GM23248 (cell line): ENCODE results near the gene PIP4K2C. TPM values are rescaled to one million over a fixed set of nuclear protein-coding genes. Genes with fewer than 3 reads are reported as not detected.

Source experiments
- DNase-seq: peaks from one replicate; pipeline ENCODE4 v3.0.0-alpha.2; 2015
- H2AFZ ChIP-seq: fragments of 200-600 bp; sonication (generic); 2 replicates; pipeline ENCODE4 v1.6.1; 2016; ENCODE audit warnings: antibody characterized with exemption
- H3F3A ChIP-seq: fragments of 200-600 bp; sonication (generic); 2 replicates; pipeline ENCODE4 v1.6.1; 2016; ENCODE audit warnings: mild to moderate bottlenecking, antibody characterized with exemption, mixed run types; ENCODE audit not compliant: insufficient read depth
- H3K27ac ChIP-seq: fragments of 200-600 bp; sonication (generic); 2 replicates; pipeline ENCODE4 v1.5.1; 2016; ENCODE audit warnings: mild to moderate bottlenecking
- H3K27me3 ChIP-seq: fragments of 200-600 bp; sonication (generic); replicated peaks from 2 replicates; pipeline ENCODE4 v1.6.1; 2016; ENCODE audit warnings: mild to moderate bottlenecking; ENCODE audit not compliant: insufficient read depth
- H3K36me3 ChIP-seq: fragments of 200-600 bp; sonication (generic); 2 replicates; pipeline ENCODE4 v1.6.1; 2016; ENCODE audit warnings: low read depth, mild to moderate bottlenecking
- H3K4me1 ChIP-seq: fragments of 200-600 bp; sonication (generic); 2 replicates; pipeline ENCODE4 v1.6.1; 2016; ENCODE audit warnings: mild to moderate bottlenecking; ENCODE audit not compliant: insufficient read depth
- H3K4me2 ChIP-seq: fragments of 200-600 bp; sonication (generic); one replicate; pipeline ENCODE4 v1.6.1; 2016; ENCODE audit warnings: mild to moderate bottlenecking; ENCODE audit not compliant: unreplicated experiment
- H3K4me3 ChIP-seq: fragments of 200-600 bp; sonication (generic); 2 replicates; pipeline ENCODE4 v1.5.1; 2016; ENCODE audit warnings: mild to moderate bottlenecking
- H3K79me2 ChIP-seq: fragments of 200-600 bp; sonication (generic); 2 replicates; pipeline ENCODE4 v1.6.1; 2016; ENCODE audit warnings: mild to moderate bottlenecking; ENCODE audit not compliant: insufficient read depth
- H3K9ac ChIP-seq: fragments of 200-600 bp; sonication (generic); 2 replicates; pipeline ENCODE4 v1.6.1; 2016; ENCODE audit warnings: mild to moderate bottlenecking
- H3K9me2 ChIP-seq: fragments of 200-600 bp; sonication (generic); 2 replicates; pipeline ENCODE4 v1.6.1; 2016; ENCODE audit warnings: mixed run types, mild to moderate bottlenecking, moderate library complexity; ENCODE audit not compliant: insufficient read depth
- H3K9me3 ChIP-seq: fragments of 200-600 bp; sonication (generic); one replicate; pipeline ENCODE4 v1.6.1; 2017; ENCODE audit warnings: low read depth
- H4K20me1 ChIP-seq: fragments of 200-600 bp; sonication (generic); 2 replicates; pipeline ENCODE4 v1.6.0; 2016; ENCODE audit not compliant: insufficient read depth
- EZH2 ChIP-seq: fragments of 200-600 bp; sonication (generic); IDR thresholded peaks from 2 replicates; pipeline ENCODE4 v1.6.1; 2018; ENCODE audit warnings: antibody characterized with exemption, mild to moderate bottlenecking; ENCODE audit not compliant: insufficient read depth, poor library complexity, severe bottlenecking
- EZH2phosphoT487 ChIP-seq: fragments of 200-600 bp; sonication (generic); IDR thresholded peaks from 2 replicates; pipeline ENCODE4 v1.6.1; 2018; ENCODE audit warnings: antibody characterized with exemption, moderate library complexity, mild to moderate bottlenecking, low read depth; ENCODE audit not compliant: insufficient read depth
- WGBS, 2 experiments: methylation state at CpG; one replicate each; pipeline ENCODE4 v1.1.6; 2015 to 2017; ENCODE audit warnings: low lambda C conversion rate in 2 of 2, low coverage in 1 of 2; ENCODE audit errors: missing lambda C conversion rate in 2 of 2; 5-methylcytosine and 5-hydroxymethylcytosine counted together
- in situ Hi-C: fragments of 300-500 bp; cut with MboI; formaldehyde crosslinking; loops from 2 replicates; pipeline ENCODE4 v1.15.0; 2020
- polyA plus RNA-seq: library from polyadenylated mRNA; unstranded; fragments of >200 nt; fragmentation: Nextera tagmentation; extraction: Ambion mirVana; gene quantifications from 2 replicates; pipeline ENCODE4 v1.2.1, GENCODE V29; 2016
- total RNA-seq: library from RNA; depleted of rRNA; stranded (reverse); fragments of >200 nt; shearing (Covaris generic); gene quantifications from 2 replicates; pipeline ENCODE4 v1.2.3, GENCODE V29; 2014

PIP4K2C gene
- total and polyA plus RNA-seq, 2 experiments from 2014 or later = 22.5 to 27.3 TPM

DNA sequence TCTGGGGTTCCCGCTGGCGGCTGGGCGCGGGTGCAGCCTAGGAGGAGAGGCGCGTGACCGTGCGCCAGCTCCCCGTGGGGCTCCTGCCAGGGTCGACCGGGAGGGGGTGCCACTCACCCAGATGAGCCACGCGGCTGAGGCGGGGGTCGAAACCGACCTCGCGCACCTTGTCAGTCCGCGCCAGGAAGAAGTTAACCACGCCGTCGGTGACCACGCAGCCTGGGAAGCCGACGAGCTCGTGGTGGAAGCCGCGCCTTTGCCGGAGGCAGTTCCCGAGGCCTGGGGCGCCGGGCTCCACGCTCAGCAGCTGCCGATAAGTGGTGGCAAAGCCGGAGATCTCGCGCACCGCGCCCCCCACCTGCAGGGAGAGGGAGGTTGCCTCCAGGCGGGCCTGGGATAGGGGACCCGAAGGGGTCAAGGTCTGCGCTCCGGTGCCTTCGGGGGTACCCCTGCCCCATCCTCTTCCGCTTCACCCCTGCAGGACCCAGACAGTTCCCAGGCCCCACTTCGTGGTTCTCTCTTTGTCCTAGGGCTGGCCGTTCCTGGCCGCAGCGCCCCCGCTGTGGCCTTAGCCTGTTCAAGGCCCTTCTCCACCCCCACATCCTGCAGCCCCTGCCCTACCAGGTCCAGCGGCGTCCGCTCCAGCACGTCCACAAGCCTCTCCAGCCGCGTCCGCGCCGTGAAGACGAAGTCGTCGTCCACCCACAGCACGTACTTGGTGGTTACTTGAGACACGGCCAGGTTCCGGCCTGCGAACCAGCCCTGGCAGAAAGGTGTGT lies 36.7 kb downstream of the PIP4K2C start:
- in situ Hi-C loops = no loop called here
- no peaks in the 10 kb centered on the region for H3K79me2 ChIP-seq
- no peaks in the 10 kb centered on the region for H3K4me1 ChIP-seq
- H2AFZ ChIP-seq = no peak overlapping the region
- no peak for DNase-seq
- H3K9me3 ChIP-seq = no peaks in the 10 kb centered on the region
- TF ChIP-seq EZH2 = no peak
- no peaks in the 10 kb centered on the region for H3F3A ChIP-seq
- H3K9ac ChIP-seq = no peak overlapping the region
- WGBS, 2 experiments = 85 to 88% methylated on average over 58 to 67 of the region's 67 CpGs
- H3K4me3 ChIP-seq = no peak overlapping the region
- H3K36me3 ChIP-seq = no peaks in the 10 kb centered on the region
- H3K9me2 ChIP-seq = no peaks in the 10 kb centered on the region
- no peak overlapping the region for H3K27ac ChIP-seq
- H3K27me3 ChIP-seq = no peaks in the 10 kb centered on the region
- no peaks in the 10 kb centered on the region for H4K20me1 ChIP-seq
- H3K4me2 ChIP-seq = no peak overlapping the region

DNA sequence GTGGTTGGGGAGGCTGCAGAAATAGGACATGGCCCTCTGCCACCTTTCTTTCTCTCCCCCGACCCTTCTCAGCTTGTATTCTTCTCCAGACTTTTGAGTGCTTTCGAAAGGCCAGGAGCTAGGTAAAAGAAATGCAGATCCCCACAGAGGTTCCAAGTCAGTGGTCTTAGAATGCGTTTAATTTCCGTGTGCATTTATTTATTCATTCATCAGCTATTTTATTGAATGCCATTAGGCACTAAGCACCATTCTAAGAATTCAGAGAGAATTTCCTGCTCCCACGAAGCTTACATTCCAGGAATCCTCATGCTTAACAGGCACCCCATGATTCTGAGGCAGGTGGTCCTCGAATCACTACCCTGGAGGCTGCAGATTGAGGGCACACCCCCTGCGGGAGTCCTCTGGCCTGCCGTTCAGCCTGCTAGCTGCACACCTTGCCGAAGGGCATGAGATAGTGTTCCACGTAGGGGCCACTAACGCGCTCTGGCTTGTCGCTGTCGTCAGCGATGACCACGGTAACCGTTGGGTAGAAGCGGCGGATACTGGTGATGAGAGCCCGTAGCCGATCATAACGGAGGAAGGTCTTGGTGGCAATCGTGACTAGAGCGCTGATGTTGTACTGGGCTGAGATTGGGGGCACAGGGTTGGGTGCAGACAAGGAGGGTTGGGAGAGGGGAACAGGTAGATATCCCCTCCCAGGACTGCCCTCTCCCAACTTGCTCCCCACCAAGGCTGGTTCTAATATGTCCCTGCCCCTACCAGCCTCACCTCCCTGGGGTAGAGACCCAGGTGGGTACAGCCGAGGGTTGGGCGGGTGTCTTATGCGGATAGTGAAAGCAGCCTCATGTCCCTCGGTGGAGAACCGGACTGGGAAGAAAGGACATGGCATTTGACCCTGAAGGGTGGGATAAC lies 37.5 kb downstream of the PIP4K2C start:
- Histone ChIP-seq H3K27ac (no peak overlapping the region), H3K9ac (no peak overlapping the region), H3K4me1 (peaks cover 5% of the 10 kb centered on the region), H3K79me2 (no peaks in the 10 kb centered on the region), H3F3A (no peaks in the 10 kb centered on the region), H3K36me3 (no peaks in the 10 kb centered on the region), H3K9me3 (no peaks in the 10 kb centered on the region), H3K4me2 (no peak overlapping the region), H3K4me3 (no peak overlapping the region), H3K27me3 (no peaks in the 10 kb centered on the region), H4K20me1 (no peaks in the 10 kb centered on the region), H3K9me2 (no peaks in the 10 kb centered on the region), H2AFZ (no peak overlapping the region)
- in situ Hi-C loops = no loop called here
- no peak for TF ChIP-seq EZH2phosphoT487
- TF ChIP-seq EZH2 = no peak
- no peak for DNase-seq
- 93 to 94% methylated on average over 28 to 29 of the region's 29 CpGs for whole genome bisulfite sequencing, 2 experiments

DNA sequence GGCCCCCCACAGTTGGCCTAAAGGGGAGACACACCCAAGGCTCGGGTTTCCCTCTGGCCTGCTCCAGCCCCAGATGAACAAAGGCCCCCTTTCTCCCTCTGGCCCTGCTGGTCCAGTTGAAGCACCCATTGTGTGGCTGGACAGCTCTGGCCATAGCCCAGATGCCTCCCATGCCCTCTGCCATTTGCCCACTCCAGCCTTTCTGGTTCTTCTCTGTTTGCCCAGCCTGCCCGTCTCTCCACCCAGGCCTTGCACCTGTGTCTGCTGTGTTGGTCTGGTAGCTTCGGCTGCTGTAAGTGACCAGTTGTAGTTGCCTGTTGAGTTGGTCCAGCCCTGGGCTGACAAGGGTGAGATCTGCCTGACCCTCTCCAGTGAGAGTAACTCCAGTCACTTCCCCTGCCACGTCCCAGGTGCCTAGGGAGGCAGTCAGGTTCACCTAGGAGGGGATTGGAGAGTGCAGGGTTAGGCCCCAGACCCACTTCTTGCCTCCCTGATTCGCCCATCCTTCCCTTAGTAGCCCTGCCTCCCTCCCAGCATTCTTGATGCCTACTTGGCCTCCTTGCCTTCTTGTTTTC lies 39.0 kb downstream of the PIP4K2C start:
- H3K27me3 ChIP-seq = no peaks in the 10 kb centered on the region

DNA sequence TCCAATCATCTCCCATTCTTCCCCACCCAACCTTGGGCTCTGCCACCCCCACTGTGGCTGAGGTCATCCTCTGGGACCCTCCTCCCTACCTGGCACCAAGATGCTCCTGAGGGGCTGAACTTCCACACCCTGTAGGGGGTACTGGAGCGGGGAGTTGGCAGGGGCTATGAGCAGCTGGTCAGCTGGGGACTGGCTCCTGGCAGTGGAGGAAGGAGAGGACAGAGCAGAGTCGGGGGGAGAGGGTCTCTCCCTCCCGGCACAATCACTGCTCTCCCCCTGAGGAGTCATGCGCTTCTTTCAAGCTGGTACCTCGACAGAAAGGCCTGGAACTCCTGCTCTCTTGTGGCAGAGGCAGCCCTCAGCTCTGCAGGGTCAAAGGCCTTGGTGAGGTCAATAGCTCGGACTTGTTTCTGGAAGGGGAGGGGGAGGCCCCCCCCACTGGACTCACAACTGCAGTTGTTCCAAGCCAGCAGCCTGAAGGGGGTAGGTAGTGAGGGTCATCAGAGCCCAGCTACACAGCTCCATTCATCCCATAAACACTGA lies 40.0 kb downstream of the PIP4K2C start:
- Histone ChIP-seq H2AFZ (no peak overlapping the region), H3K36me3 (no peaks in the 10 kb centered on the region), H3K4me3 (no peak overlapping the region), H3K4me2 (no peak overlapping the region), H3F3A (no peaks in the 10 kb centered on the region), H3K27me3 (no peaks in the 10 kb centered on the region), H3K9ac (no peak overlapping the region), H4K20me1 (no peaks in the 10 kb centered on the region), H3K9me2 (no peaks in the 10 kb centered on the region), H3K4me1 (peaks cover 6% of the 10 kb centered on the region), H3K9me3 (no peaks in the 10 kb centered on the region), H3K27ac (no peak overlapping the region), H3K79me2 (no peaks in the 10 kb centered on the region)
- no peak for DNase-seq
- WGBS, 2 experiments = 80 to 82% methylated on average over 6 of the region's 6 CpGs
- TF ChIP-seq EZH2 (no peak), EZH2phosphoT487 (no peak)
- in situ Hi-C loops = no loop called here

More for the DNA sequence above, 39.0 kb downstream of the PIP4K2C start:
- Histone ChIP-seq H4K20me1 (no peaks in the 10 kb centered on the region), H3K27ac (no peak overlapping the region), H3F3A (no peaks in the 10 kb centered on the region), H3K4me3 (no peak overlapping the region), H3K9ac (no peak overlapping the region), H3K4me2 (no peak overlapping the region), H3K9me3 (no peaks in the 10 kb centered on the region), H3K79me2 (no peaks in the 10 kb centered on the region), H3K9me2 (no peaks in the 10 kb centered on the region), H3K4me1 (peaks cover 6% of the 10 kb centered on the region), H2AFZ (no peak overlapping the region), H3K36me3 (no peaks in the 10 kb centered on the region)
- TF ChIP-seq EZH2 (no peak), EZH2phosphoT487 (no peak)
- in situ Hi-C loops = no loop called here
- no peak for DNase-seq
- WGBS, 2 experiments = 84 to 86% methylated on average over 5 of the region's 5 CpGs
